Measurements from ENCODE around the gene GMDS. TPM values are rescaled to one million over a fixed set of nuclear protein-coding genes. Genes with fewer than 3 reads are reported as not detected.
"Not testable (repeated sequence)": the region's sequence is repeated elsewhere in the genome, so short reads cannot be mapped to it uniquely, and the experiment has no call there.

Gene GMDS
- total RNA-seq, 1 donor from 2014 or later = 35.7 TPM

DNA sequence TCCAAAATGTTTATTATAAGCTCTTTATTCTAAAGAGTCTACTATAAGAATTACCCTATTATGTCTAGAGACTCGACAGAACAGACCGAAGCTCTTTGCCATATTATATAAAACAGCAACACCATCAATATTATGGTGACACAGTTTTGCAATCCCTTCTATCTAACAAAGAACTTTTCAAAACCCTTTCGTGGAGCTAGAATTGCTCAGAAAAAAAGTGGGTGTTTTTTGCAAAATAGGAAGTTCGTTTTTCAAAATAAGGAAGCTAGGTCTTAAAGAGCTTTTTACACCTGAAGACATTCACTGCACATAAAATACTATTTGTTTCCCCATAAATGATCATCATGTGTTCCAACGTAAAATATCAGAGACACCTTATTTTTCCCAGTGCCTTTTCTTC, 395.7 kb downstream of the GMDS start:
- Mint-ChIP-seq H3K9me3 (no peaks in the 10 kb centered on the region), H3K27ac (no peak overlapping the region), H3K4me3 (ENCODE audit: low read depth) (no peak overlapping the region), H3K4me1 (ENCODE audit: low read depth) (no peaks in the 10 kb centered on the region), H3K36me3 (ENCODE audit: low read depth) (no peaks in the 10 kb centered on the region), H3K27me3 (ENCODE audit: low read depth) (no peaks in the 10 kb centered on the region)
- intact Hi-C loops (cut with micrococcal nuclease) = no loop called here
- no peak for DNase-seq (ENCODE audit: low spot score)

DNA sequence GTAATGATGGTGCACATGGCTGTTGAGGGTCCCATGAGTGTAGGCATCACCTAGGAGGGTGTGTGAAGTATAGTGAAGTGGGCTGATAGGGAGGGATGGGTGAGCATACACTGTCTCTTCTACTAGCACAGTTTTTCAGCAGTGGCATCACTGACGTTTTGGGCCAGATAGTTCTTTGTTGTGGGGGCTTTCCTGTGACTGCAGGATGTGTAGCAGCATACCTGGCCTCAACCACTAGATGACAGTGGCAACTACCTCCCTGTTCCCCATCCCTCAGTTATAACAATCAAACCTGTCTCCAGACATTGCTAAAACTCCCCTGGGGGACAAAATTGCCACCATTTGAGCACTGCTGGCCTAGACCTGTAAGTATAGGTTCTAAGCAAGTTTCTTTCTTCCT, 396.7 kb downstream of the GMDS start:
- no peak for DNase-seq (ENCODE audit: low spot score)
- Mint-ChIP-seq H3K4me3 (ENCODE audit: low read depth) (no peak overlapping the region), H3K27ac (no peak overlapping the region), H3K9me3 (no peaks in the 10 kb centered on the region), H3K27me3 (ENCODE audit: low read depth) (no peaks in the 10 kb centered on the region), H3K36me3 (ENCODE audit: low read depth) (no peaks in the 10 kb centered on the region), H3K4me1 (ENCODE audit: low read depth) (no peaks in the 10 kb centered on the region)
- intact Hi-C loops (cut with micrococcal nuclease) = no loop called here

DNA sequence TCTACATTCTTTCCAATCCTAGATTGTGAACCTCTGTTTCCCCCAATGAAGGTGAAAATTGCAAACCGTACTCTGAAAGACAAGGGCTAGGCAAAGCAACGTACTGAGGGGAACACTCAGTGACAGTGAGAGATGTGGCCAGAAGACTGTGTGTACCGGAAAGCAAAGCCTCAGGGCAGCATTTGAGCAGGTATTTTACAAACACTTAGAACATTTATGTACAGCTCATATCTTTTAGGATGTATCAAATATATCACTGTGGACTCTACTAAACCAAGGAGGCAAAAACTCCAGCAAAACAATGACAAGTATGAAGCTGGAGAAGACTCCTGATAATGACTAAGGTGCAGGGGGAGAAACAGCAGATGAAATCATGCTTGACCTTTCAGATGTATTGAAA, 398.8 kb downstream of the GMDS start:
- Mint-ChIP-seq H3K4me1 (ENCODE audit: low read depth) (no peaks in the 10 kb centered on the region), H3K4me3 (ENCODE audit: low read depth) (no peak overlapping the region), H3K36me3 (ENCODE audit: low read depth) (no peaks in the 10 kb centered on the region), H3K27me3 (ENCODE audit: low read depth) (no peaks in the 10 kb centered on the region), H3K9me3 (no peaks in the 10 kb centered on the region), H3K27ac (no peak overlapping the region)
- intact Hi-C loops (cut with micrococcal nuclease) = no loop called here
- DNase-seq (ENCODE audit: low spot score) = no peak

DNA sequence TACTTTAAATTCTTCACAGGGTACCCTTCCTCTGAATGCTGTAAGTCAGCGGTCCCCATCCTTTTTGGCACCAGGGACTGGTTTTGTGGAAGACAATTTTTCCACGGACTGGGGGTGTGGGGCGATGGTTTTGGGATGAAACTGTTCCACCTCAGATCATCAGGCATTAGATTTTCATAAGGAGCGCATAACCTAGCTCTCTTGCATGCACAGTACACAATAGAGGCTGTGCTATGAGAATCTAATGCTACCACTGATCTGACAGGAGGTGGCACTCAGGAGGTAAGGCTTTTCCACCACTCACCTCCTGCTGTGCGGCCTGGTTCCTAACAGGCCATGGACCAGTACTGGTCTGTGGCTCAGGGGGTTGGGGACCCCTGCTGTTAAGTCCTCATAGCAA, 399.9 kb downstream of the GMDS start:
- intact Hi-C loops (cut with micrococcal nuclease); H3K4me1 Mint-ChIP-seq (ENCODE audit: low read depth); H3K9me3 Mint-ChIP-seq; H3K27me3 Mint-ChIP-seq (ENCODE audit: low read depth); DNase-seq (ENCODE audit: low spot score); H3K36me3 Mint-ChIP-seq (ENCODE audit: low read depth); H3K27ac Mint-ChIP-seq; H3K4me3 Mint-ChIP-seq (ENCODE audit: low read depth): not testable (repeated sequence)

DNA sequence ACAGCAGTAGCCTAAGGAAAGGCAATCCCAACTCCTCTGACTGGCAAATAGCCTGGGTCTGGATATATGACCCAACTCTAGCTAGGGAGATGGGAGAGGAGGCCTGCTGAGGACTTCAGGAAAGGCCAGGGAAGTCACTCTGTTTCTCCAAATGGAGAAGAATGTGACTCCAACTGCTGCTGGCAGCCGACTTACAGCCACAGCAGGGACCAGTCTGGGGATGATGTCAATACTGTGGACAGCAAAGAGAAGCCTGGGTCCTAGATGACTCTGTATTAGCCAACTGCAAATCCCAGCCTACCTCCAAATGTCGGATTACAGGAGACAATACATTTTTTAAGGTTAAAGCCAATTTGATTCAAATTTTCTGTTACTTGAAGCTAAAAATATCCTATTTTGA, 403.1 kb downstream of the GMDS start:
- Mint-ChIP-seq H3K9me3 (no peaks in the 10 kb centered on the region), H3K27me3 (ENCODE audit: low read depth) (no peaks in the 10 kb centered on the region), H3K27ac (no peak overlapping the region), H3K36me3 (ENCODE audit: low read depth) (no peaks in the 10 kb centered on the region), H3K4me3 (ENCODE audit: low read depth) (no peak overlapping the region), H3K4me1 (ENCODE audit: low read depth) (no peaks in the 10 kb centered on the region)
- DNase-seq (ENCODE audit: low spot score) = no peak
- intact Hi-C loops (cut with micrococcal nuclease) = no loop called here

DNA sequence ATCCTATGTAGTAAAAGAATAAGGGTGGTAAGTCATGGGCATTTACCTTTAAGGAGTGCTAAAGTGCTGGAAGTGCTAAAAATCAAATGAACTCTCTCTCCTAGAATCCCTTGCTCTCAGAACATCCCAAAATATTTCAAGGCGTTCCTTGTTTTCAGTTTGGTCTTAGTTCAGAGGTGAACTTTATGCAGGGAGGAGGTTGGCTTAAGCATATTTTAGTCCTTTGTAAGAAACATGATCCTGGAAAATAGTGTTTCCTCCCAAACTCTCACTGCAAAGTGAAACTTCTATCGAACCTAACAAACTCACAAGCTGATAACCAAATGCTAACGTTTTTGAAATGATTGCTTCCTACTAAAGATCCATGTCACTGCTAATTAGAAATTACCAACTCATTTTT, 404.3 kb downstream of the GMDS start:
- no peaks in the 10 kb centered on the region for H3K4me1 Mint-ChIP-seq (ENCODE audit: low read depth)
- no peak overlapping the region for H3K27ac Mint-ChIP-seq
- no peaks in the 10 kb centered on the region for H3K9me3 Mint-ChIP-seq
- H3K4me3 Mint-ChIP-seq (ENCODE audit: low read depth) = no peak overlapping the region
- intact Hi-C loops (cut with micrococcal nuclease) = no loop called here
- no peaks in the 10 kb centered on the region for H3K36me3 Mint-ChIP-seq (ENCODE audit: low read depth)
- no peak for DNase-seq (ENCODE audit: low spot score)
- no peaks in the 10 kb centered on the region for H3K27me3 Mint-ChIP-seq (ENCODE audit: low read depth)

DNA sequence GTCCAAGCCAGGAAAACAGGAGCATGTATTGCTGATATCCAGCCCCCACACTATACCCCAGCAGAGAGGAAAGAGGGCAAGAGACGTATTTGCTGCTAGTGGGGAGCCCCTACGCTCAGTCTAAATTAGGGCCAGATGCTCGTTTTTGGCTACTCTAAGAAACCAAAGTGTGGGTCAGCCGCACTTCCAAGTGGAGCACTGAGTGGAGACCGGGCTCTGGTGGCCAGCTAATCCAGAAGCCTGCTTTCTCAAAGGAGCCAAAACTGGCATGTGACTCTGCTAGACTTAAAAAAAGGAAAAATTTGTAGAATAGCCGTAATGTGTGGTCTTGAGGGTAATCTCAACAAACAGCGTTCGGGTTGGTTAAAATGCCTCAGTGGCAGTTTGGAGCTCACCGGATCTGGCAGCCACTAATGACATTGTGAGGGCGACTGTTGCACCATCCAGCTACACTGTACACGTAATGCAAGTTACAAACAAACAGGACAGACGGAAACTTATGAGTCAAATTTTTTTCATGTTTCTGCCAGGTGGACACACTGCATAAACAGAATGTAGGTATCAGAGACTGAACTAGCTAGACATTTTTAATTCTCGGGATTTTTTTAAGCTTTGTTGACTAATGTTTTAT, 404.8 kb downstream of the GMDS start:
- Mint-ChIP-seq H3K9me3 (no peaks in the 10 kb centered on the region), H3K36me3 (ENCODE audit: low read depth) (no peaks in the 10 kb centered on the region), H3K4me3 (ENCODE audit: low read depth) (no peak overlapping the region), H3K27me3 (ENCODE audit: low read depth) (no peaks in the 10 kb centered on the region), H3K4me1 (ENCODE audit: low read depth) (no peaks in the 10 kb centered on the region), H3K27ac (no peak overlapping the region)
- intact Hi-C loops (cut with micrococcal nuclease) = no loop called here
- DNase-seq (ENCODE audit: low spot score) = no peak

DNA sequence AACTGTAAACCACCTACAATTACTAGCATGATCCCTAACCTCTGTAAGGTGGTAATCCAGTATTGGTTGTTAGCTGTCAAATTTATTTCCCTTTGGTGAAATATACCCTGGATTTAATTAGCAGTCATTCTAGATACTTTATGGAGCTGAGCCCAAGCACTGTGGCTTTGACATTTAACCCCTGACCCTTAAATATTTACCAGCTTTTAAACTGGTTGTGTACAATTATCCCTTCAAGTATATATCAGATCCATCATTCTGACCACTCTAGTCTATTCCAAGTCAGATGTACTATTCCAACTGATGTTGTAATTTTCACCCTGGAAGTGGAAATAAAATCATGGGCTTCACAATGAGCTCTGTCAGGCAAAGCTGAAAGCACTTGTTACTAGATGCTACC, 406.0 kb downstream of the GMDS start:
- intact Hi-C loops (cut with micrococcal nuclease) = no loop called here
- Mint-ChIP-seq H3K27me3 (ENCODE audit: low read depth) (no peaks in the 10 kb centered on the region), H3K27ac (no peak overlapping the region), H3K36me3 (ENCODE audit: low read depth) (no peaks in the 10 kb centered on the region), H3K9me3 (no peaks in the 10 kb centered on the region), H3K4me1 (ENCODE audit: low read depth) (no peaks in the 10 kb centered on the region), H3K4me3 (ENCODE audit: low read depth) (no peak overlapping the region)
- no peak for DNase-seq (ENCODE audit: low spot score)

DNA sequence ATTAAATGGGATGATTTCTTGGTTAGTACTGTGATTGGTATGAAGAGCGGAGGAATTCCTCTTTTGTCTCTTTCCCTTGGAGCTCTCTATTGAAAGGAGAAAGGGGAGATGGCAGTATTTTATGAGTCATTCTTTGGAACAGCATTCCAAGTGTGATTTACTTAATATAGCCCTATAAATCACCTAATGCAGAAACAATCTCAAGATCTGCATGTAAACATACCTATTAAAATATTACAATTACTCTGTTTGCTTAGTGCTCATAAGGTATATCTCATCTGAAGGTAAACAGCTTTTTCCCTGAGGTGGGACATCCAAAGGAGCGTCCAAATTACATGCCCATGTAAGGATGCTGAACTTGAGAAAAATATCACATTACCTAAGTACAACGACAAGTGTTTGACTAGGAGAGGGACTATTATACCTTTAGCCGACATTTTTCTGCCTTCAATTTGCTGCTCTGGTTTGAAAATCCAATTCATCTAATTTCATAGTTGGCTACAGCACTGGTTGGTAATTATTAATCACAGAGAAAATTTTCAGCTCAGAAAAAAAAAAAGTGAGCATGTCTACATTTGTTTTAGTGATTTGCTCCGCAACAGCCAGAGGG, 406.7 kb downstream of the GMDS start:
- Mint-ChIP-seq H3K4me1 (ENCODE audit: low read depth) (no peaks in the 10 kb centered on the region), H3K27ac (no peak overlapping the region), H3K36me3 (ENCODE audit: low read depth) (no peaks in the 10 kb centered on the region), H3K27me3 (ENCODE audit: low read depth) (no peaks in the 10 kb centered on the region), H3K4me3 (ENCODE audit: low read depth) (no peak overlapping the region), H3K9me3 (no peaks in the 10 kb centered on the region)
- DNase-seq (ENCODE audit: low spot score) = no peak
- intact Hi-C loops (cut with micrococcal nuclease) = no loop called here

DNA sequence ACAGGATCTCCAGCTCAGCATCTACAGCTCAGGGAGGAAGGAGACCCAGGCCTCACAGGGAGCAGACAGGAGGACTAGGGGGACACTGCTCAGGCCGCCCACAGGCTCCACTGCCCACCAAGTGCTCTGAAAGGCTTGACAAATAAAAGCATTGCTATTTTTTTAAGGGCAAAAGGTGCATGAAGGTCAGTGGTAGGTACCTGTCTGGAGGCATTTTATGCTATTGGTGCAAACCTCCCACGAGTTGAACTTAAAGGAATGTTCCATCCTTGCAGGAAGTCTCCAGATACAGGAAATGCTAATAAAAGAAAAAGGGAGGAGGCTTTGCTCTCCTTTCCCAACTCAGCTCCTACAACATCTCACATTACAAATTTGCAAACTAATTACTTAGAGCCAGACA, 407.6 kb downstream of the GMDS start:
- no peaks in the 10 kb centered on the region for H3K36me3 Mint-ChIP-seq (ENCODE audit: low read depth)
- intact Hi-C loops (cut with micrococcal nuclease) = no loop called here
- no peaks in the 10 kb centered on the region for H3K27me3 Mint-ChIP-seq (ENCODE audit: low read depth)
- no peaks in the 10 kb centered on the region for H3K9me3 Mint-ChIP-seq
- H3K27ac Mint-ChIP-seq = no peak overlapping the region
- no peak for DNase-seq (ENCODE audit: low spot score)
- no peak overlapping the region for H3K4me3 Mint-ChIP-seq (ENCODE audit: low read depth)
- no peaks in the 10 kb centered on the region for H3K4me1 Mint-ChIP-seq (ENCODE audit: low read depth)

DNA sequence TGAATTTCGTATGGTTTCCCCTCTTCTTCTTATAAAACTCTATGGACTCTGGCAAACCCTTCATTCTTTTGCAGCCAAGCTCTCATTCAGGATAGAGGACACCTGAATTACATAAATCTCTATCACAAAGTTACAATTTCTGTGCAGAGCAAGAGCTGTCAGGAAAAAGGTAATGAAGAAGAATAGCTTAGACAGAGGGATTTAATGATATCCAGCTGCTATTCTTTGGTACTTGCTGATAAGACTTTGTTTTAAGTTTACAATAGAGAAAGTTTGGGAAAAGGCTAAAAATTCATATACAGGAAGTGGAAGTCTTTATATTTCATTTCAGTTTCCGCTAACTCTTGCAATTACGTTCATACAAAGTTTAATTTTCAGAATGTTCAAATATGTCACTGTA, 408.7 kb downstream of the GMDS start:
- intact Hi-C loops (cut with micrococcal nuclease) = no loop called here
- H3K4me1 Mint-ChIP-seq (ENCODE audit: low read depth) = no peaks in the 10 kb centered on the region
- H3K4me3 Mint-ChIP-seq (ENCODE audit: low read depth) = no peak overlapping the region
- no peaks in the 10 kb centered on the region for H3K9me3 Mint-ChIP-seq
- no peaks in the 10 kb centered on the region for H3K36me3 Mint-ChIP-seq (ENCODE audit: low read depth)
- no peak for DNase-seq (ENCODE audit: low spot score)
- H3K27me3 Mint-ChIP-seq (ENCODE audit: low read depth) = no peaks in the 10 kb centered on the region
- H3K27ac Mint-ChIP-seq = no peak overlapping the region

DNA sequence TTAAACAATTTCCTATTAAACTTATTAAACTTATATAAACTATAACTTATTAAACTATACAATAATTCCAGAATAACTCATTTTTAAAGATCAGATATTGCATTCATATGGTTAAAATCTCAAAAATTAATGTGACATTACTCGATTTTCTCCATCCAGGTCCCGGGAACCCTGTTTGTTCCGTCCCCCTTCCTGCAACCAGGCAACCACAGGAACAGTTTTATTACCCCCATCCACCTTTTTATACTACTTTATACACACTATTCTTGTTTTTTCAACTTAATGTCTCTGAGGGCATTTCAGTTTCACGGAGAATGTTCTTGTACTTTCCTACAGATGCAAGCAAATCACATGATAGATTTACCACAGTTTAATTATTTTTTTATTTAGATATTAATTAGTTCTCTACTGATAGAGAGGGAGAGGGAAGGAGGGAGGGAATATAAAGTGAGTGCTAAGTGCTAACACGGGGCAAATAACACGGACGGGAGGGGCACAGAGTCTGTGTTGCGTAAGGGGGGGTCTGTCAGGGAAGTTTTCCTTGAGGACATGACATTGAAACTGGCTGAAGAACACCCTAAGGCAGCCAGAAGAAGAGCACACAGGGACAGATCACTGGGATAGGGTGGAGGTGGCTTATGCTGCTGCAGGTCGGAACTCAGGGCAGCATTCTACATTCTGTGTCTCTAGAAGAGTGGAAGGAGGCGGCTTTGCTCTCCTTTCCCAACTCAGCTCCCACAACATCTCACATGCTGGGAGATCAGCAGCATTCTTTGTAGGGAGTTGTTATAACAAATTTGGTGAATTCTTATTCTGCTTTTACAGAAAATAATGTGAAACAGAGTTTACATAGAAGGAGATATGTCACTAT, 410.5 kb downstream of the GMDS start:
- no peaks in the 10 kb centered on the region for H3K36me3 Mint-ChIP-seq (ENCODE audit: low read depth)
- no peaks in the 10 kb centered on the region for H3K27me3 Mint-ChIP-seq (ENCODE audit: low read depth)
- peaks cover 3% of the 10 kb centered on the region for H3K9me3 Mint-ChIP-seq
- no peak for DNase-seq (ENCODE audit: low spot score)
- H3K4me3 Mint-ChIP-seq (ENCODE audit: low read depth) = no peak overlapping the region
- intact Hi-C loops (cut with micrococcal nuclease) = no loop called here
- no peak overlapping the region for H3K27ac Mint-ChIP-seq
- H3K4me1 Mint-ChIP-seq (ENCODE audit: low read depth) = no peaks in the 10 kb centered on the region

DNA sequence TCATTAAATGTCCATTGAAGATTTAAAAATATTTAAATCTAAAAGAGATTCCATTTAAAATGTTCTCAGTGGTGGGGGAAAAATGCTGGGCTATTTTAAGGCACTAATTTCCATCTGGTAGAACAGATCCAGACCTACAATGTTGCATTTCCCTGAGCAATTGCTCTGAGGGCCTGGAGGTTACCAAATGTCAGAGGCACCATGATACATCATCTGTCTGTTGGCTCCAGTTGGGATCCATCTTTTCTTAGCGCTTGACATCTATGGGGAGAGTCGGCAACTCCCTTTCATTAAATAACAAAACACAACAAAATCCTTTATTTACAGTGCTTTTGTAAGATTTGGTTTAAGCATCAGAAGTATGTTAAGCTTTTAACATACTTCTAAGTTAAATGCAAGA, 411.2 kb downstream of the GMDS start:
- H3K36me3 Mint-ChIP-seq (ENCODE audit: low read depth) = no peaks in the 10 kb centered on the region
- no peak overlapping the region for H3K4me3 Mint-ChIP-seq (ENCODE audit: low read depth)
- no peaks in the 10 kb centered on the region for H3K4me1 Mint-ChIP-seq (ENCODE audit: low read depth)
- H3K9me3 Mint-ChIP-seq = peaks cover 3% of the 10 kb centered on the region
- intact Hi-C loops (cut with micrococcal nuclease) = no loop called here
- no peaks in the 10 kb centered on the region for H3K27me3 Mint-ChIP-seq (ENCODE audit: low read depth)
- H3K27ac Mint-ChIP-seq = no peak overlapping the region
- no peak for DNase-seq (ENCODE audit: low spot score)

Measured in activated T-helper 2 cell treated with anti-CD3 and anti-CD28 coated beads, Interferon-gamma antibody, Interleukin-2, Interleukin-4, amounts not matched to agents 10 μg/mL and 5 μg/mL and 100 μg/mL, durations not matched to agents 14 hours and 24 hours and 36 hours (primary cell).